Progenitor cell of endocrine pancreas (in vitro differentiated cells): ENCODE results near the gene BICRA. TPM values are rescaled to one million over a fixed set of nuclear protein-coding genes. Genes with fewer than 3 reads are reported as not detected.
A peak's percentile ranks its signal among the peaks of the same experiment; 100 is the strongest.
"Not testable (repeated sequence)": the region's sequence is repeated elsewhere in the genome, so short reads cannot be mapped to it uniquely, and the experiment has no call there.

ENCODE experiments used
- DNase-seq: peaks from one replicate; pipeline ENCODE4 v3.0.0; 2021; ENCODE audit warnings: low spot score; ENCODE audit not compliant: unreplicated experiment
- H3K27ac Mint-ChIP-seq: 2 replicates; pipeline ENCODE4 v1.8.0; 2021; ENCODE audit warnings: mild to moderate bottlenecking, moderate library complexity, mixed read lengths
- H3K27me3 Mint-ChIP-seq: 2 replicates; pipeline ENCODE4 v1.8.0; 2021; ENCODE audit warnings: mixed read lengths
- H3K36me3 Mint-ChIP-seq: 2 replicates; pipeline ENCODE4 v1.8.0; 2022; ENCODE audit warnings: mixed read lengths; ENCODE audit not compliant: insufficient read depth
- H3K4me1 Mint-ChIP-seq: 2 replicates; pipeline ENCODE4 v1.8.0; 2021; ENCODE audit warnings: low read depth, mixed read lengths
- H3K4me3 Mint-ChIP-seq: 2 replicates; pipeline ENCODE4 v1.8.0; 2021; ENCODE audit warnings: low read depth, mild to moderate bottlenecking, moderate library complexity, mixed read lengths
- H3K9me3 Mint-ChIP-seq: 2 replicates; pipeline ENCODE4 v1.8.0; 2021; ENCODE audit warnings: low read depth, mixed read lengths
- total RNA-seq: library from RNA; stranded (reverse); gene quantifications from 2 replicates; pipeline ENCODE4 v1.2.1, GENCODE V29; 2021
- TF ChIP-seq, protein P1 (sequence below): fragments of 200-600 bp; sonication (generic); IDR thresholded peaks from one replicate; pipeline ENCODE4 v1.5.0; 2021; ENCODE audit warnings: antibody characterized with exemption, mild to moderate bottlenecking; ENCODE audit not compliant: unreplicated experiment

The BICRA gene
- total RNA-seq, 1 donor from 2014 or later: 37.4 TPM

DNA sequence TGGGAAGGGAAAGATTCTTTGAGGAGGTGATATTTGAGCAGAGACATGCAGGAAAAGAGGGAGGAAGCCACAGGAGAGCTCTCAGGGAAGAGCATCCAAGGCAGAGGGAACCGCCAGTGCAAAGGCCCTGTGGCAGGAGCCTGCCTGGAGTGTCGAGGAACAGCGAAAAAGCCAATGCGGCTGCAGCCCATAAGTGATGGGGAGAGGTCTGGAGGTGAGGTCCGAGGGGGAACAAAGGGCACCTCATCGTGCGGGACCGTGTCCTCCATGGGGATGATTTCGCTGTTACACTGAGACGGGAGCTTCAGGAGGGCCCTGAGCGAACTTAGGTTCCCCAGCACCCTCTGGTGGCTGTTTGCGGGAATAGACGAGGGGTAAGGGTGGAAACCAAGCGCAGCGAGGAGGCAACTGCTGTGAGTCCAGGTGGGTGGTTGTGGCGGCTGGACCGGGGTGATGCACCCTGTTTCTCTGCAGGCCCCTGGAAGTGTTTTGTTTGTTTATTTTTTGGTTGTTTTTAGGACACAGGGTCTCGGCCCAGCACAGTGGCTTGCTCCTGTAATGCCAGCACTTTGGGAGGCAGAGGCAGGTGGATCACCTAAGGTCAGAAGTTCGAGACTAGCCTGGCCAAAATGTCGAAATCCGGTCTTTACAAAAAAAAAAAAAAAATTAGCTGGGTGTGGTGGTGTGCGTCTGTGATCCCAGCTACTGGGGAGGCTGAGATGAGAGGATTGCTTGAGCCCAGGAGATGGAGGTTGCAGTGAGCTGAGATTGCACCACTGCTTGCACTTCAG is 98.4 kb downstream of the BICRA start:
- Mint-ChIP-seq H3K4me1 (no peaks in the 10 kb centered on the region), H3K27me3 (peaks cover 17% of the 10 kb centered on the region), H3K27ac (peak overlapping the region; percentile 67), H3K4me3 (no peak overlapping the region), H3K9me3 (no peaks in the 10 kb centered on the region), H3K36me3 (peaks cover 13% of the 10 kb centered on the region)
- peak; percentile 66 for DNase-seq
- TF ChIP-seq, protein P1, sequence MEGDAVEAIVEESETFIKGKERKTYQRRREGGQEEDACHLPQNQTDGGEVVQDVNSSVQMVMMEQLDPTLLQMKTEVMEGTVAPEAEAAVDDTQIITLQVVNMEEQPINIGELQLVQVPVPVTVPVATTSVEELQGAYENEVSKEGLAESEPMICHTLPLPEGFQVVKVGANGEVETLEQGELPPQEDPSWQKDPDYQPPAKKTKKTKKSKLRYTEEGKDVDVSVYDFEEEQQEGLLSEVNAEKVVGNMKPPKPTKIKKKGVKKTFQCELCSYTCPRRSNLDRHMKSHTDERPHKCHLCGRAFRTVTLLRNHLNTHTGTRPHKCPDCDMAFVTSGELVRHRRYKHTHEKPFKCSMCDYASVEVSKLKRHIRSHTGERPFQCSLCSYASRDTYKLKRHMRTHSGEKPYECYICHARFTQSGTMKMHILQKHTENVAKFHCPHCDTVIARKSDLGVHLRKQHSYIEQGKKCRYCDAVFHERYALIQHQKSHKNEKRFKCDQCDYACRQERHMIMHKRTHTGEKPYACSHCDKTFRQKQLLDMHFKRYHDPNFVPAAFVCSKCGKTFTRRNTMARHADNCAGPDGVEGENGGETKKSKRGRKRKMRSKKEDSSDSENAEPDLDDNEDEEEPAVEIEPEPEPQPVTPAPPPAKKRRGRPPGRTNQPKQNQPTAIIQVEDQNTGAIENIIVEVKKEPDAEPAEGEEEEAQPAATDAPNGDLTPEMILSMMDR: peak; percentile 81

DNA sequence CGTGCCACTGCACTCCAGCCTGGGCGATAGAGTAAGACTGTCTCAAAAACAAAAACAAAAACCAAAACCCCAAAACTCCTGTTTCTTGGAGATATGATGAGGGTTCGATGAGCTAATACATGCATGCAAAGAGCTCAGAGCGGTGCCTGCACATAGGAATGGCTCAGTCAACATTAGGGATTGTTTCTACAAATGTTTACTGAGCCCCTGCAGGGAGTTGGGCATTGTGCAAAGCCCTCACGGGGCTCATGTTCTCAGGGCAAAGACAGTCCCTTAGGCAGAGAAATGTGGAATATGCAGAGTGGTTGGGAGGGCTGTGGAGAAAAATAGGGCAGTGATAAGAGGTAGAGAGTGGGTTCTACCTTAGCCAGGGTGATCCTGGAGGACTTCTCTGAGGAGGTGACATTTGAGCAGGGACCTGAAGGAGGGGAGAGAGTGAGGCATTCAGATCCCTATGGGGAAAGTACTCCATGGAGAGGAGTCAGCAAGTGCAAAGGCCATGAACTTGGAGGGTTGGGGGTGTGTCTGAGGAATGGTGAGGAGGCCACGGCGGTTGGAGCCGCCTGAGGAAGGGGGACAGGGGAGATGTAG is 102.8 kb downstream of the BICRA start:
- Mint-ChIP-seq H3K27ac (no peak overlapping the region), H3K27me3 (peaks cover 42% of the 10 kb centered on the region), H3K4me1 (no peaks in the 10 kb centered on the region), H3K9me3 (peaks cover 14% of the 10 kb centered on the region), H3K36me3 (no peaks in the 10 kb centered on the region), H3K4me3 (no peak overlapping the region)
- TF ChIP-seq, protein P1: no peak
- no peak for DNase-seq

DNA sequence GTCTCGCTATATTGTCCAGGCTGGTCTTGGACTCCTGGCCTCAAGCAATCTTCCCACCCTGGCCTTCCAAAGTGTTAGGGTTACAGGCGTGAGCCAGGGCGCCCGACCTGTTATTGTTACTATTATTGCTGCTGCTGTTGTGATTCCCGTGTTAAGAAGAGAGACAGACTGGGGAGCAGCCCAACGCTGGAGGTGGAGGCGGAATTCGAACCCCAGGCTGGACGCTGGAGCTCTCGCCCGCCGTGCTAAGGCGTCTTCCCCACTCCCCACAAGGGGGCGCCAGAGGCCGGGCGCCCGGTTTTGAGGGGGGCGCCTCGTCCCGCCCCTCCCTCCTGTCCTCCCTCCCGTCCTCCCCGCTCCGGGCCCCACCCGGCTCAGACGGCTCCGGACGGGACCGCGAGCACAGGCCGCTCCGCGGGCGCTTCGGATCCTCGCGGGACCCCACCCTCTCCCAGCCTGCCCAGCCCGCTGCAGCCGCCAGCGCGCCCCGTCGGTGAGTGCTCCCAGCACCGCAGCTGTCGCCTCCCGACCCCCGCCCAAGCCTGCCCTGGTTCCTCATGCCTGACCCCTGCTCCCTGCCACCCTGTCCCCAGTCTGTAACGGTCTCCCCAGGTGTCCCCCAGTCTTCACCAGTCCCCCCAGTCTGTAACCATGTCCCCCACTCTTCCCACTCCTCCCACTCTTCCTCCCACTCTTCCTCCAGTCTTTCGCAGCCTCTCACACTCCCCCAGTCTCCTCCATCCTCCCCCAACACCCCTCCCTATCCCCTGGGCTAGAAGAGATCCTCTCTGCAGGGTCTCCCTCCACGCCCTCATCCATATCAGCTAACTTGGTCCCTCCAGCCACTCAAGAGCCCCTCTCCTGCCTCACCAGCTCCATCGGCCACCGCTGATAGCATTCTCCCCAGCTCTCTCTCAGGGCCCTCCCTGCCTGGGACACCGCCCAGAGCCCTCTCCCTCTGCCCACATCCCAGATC is 104.4 kb downstream of the BICRA start, which contains the start of gene EHD2:
Gene EHD2 (plus strand): TSS at position 377 of the 976 bp plus-strand sequence. CDS start 3,191 bp downstream, outside the sequence.
- DNase-seq: no peak
- no peak within 1 kb of the TSS for H3K4me3 Mint-ChIP-seq
- H3K27me3 Mint-ChIP-seq: peaks cover 35% of the 10 kb centered on the region
- no peaks in the 10 kb centered on the region for H3K4me1 Mint-ChIP-seq
- H3K27ac Mint-ChIP-seq: no peak within 1 kb of the TSS
- TF ChIP-seq, protein P1: peak; percentile 80
- peaks cover 14% of the 10 kb centered on the region for H3K9me3 Mint-ChIP-seq
- no peaks in the 10 kb centered on the region for H3K36me3 Mint-ChIP-seq

DNA sequence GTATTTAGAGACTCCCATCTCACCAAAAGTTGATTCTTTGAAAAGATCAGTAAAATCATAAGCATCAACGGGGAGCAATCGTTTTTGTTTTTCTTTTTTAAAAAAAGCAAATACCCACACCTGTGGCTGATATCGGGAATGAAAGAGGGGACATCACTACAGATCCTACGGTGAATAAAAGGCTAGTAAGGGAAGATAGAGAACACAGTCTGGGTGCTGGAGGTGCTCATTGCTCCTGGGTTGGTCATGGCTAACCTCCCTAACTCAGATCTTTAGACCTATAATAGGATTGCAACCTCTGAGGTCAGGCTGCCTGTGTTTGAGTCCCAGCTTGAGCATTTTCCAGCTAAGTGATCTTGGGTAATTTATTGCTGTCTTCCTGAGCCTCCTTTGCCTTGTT is 105.4 kb downstream of the BICRA start:
- Mint-ChIP-seq H3K36me3 (no peaks in the 10 kb centered on the region), H3K4me1 (peaks cover 2% of the 10 kb centered on the region), H3K27me3 (peaks cover 31% of the 10 kb centered on the region), H3K27ac (no peak overlapping the region), H3K9me3 (peaks cover 14% of the 10 kb centered on the region), H3K4me3 (no peak overlapping the region)
- TF ChIP-seq, protein P1: no peak
- DNase-seq: no peak

DNA sequence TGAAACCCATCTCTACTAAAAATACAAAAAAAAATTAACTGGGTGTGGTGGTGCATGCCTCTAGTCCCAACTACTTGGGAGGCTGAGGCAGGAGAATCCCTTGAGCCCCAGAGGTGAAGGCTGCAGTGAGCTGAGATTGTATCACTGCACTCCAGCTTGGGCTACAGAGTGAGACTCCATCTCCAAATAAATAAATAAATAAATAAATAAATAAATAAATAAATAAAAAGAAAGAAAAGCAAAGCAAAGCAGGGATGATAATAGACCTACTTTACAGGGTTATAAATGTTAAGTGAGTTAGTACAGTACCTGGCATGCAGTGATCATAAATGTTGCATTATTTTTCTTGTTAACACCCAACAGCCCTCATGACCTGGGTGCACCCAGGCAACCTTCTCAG is 105.9 kb downstream of the BICRA start:
- H3K4me3 Mint-ChIP-seq, DNase-seq, H3K4me1 Mint-ChIP-seq, H3K36me3 Mint-ChIP-seq, H3K27ac Mint-ChIP-seq: not testable (repeated sequence)
- Mint-ChIP-seq H3K9me3 (peaks cover 14% of the 10 kb centered on the region), H3K27me3 (peaks cover 31% of the 10 kb centered on the region)
